Heart left ventricle (tissue), 16 donors: ENCODE results near the gene GPR157. TPM values are rescaled to one million over a fixed set of nuclear protein-coding genes. Genes with fewer than 3 reads are reported as not detected.
"Not testable (repeated sequence)": the region's sequence is repeated elsewhere in the genome, so short reads cannot be mapped to it uniquely, and the experiment has no call there.

Experiments used
- ATAC-seq, 4 donors: fragments of 200-7000 bp; cut with Tn5 transposase; one replicate each; pipeline ENCODE4 v1.9.1; 2020 to 2022; ENCODE audit warnings: moderate library complexity in 4 of 4, mild to moderate bottlenecking in 3 of 4, moderate number of reproducible peaks in 1 of 4
- DNase-seq, 5 donors: peaks; one replicate each; pipeline ENCODE4 v3.0.0-alpha.2; 2020
- H3K27ac ChIP-seq, 12 donors: fragments of 200-600 bp; sonication (generic) in 4 of 12; one replicate each; pipeline versions ENCODE4 v1.5.0 to v1.8.0; 2016 to 2022; ENCODE audit warnings: mild to moderate bottlenecking in 2 of 12
- H3K27me3 ChIP-seq, 9 donors: fragments of 200-600 bp; sonication (generic) in 2 of 9; one replicate each; pipeline versions ENCODE4 v1.5.1 to v1.8.0; 2016 to 2022; ENCODE audit warnings: mild to moderate bottlenecking in 3 of 9
- H3K36me3 ChIP-seq, 9 donors: fragments of 200-600 bp; sonication (generic) in 2 of 9; one replicate each; pipeline versions ENCODE4 v1.5.0 to v1.8.0; 2018 to 2022; ENCODE audit warnings: mild to moderate bottlenecking in 2 of 9
- H3K4me1 ChIP-seq, 12 donors: fragments of 200-600 bp; sonication (generic) in 4 of 12; one replicate each; pipeline versions ENCODE4 v1.5.0 to v1.8.0; 2016 to 2022; ENCODE audit warnings: mild to moderate bottlenecking in 3 of 12
- H3K4me3 ChIP-seq, 12 donors: fragments of 200-600 bp; sonication (generic) in 4 of 12; one replicate each; pipeline versions ENCODE4 v1.5.0 to v1.8.0; 2017 to 2022; ENCODE audit warnings: mild to moderate bottlenecking in 9 of 12, moderate library complexity in 4 of 12
- H3K9me3 ChIP-seq, 12 donors: fragments of 200-600 bp; sonication (generic) in 4 of 12; one replicate each; pipeline versions ENCODE4 v1.5.0 to v1.8.0; 2016 to 2022; ENCODE audit warnings: mild to moderate bottlenecking in 1 of 12
- POLR2A ChIP-seq, 2 donors: fragments of 450-650 bp; IDR thresholded peaks; one replicate each; pipeline ENCODE4 v1.6.1; 2017; ENCODE audit warnings: antibody characterized with exemption in 2 of 2, mild to moderate bottlenecking in 2 of 2, moderate library complexity in 2 of 2
- WGBS, 4 donors: extraction: QIAGEN DNeasy Blood & Tissue Kit in 2 of 4; methylation state at CpG; one replicate each; pipeline versions ENCODE4 v1.1.5 to v1.1.7; 2013 to 2018; 5-methylcytosine and 5-hydroxymethylcytosine counted together
- intact Hi-C, 10 donors: fragments of 100-400 bp; cut with DNase I; formaldehyde crosslinking; loops; one replicate each; pipeline versions ENCODE4 v1.11.1 to v1.14.2; 2022
- polyA plus RNA-seq, 2 donors: library from polyadenylated mRNA; stranded (reverse); fragments of 200-250 nt; gene quantifications; one replicate each; pipeline ENCODE4 v1.2.3, GENCODE V29; 2013
- total RNA-seq, 9 donors: library from RNA; depleted of rRNA in 2 of 9; stranded (reverse); fragments of >200 nt in 2 of 9; fragmentation: NEBNext Ultra II Directional in 3 of 9; extraction: Animal tissue kit (Norgen Biotek cat#: 25700) in 3 of 9; gene quantifications; one replicate each; pipeline versions ENCODE4 v1.1.0 to v1.2.4, GENCODE V29; 2016 to 2023
- TF ChIP-seq, protein P1 (sequence below), 12 donors: fragments of 200-600 bp; sonication (generic) in 4 of 12; IDR thresholded peaks; one replicate each; pipeline versions ENCODE4 v1.5.0 to v1.8.0; 2018 to 2022; ENCODE audit warnings: antibody characterized with exemption in 12 of 12, mild to moderate bottlenecking in 5 of 12
- donor health status: ischemic (EF 13 %, LVEDD 7.1; RV severe dilation, severe dysfunction).
- donor health status: healthy with polysubstance abuse.
- donor health status: DM: no; HTN: yes; CAD: no.
- donor health status: DM: no; HTN: no; CAD: no.
- donor health status: ischemic (EF 25% LVEDD 6.9; RV normal size, moderate dysfunction).
- donor health status: ischemic (EF 25% LVEDD 5.7; RV mildly dilated, moderate dysfunction).
- donor health status: healthy.
- donor health status: DM: yes; HTN: yes; CAD: no.
- donor health status: ischemic (EF 35%, LVEDD 5.7; RV mildly dilated, moderate dysfunction).
- donor health status: nonischemic (EF 11% LVEDD 7.7; RV severe dilation, severe dysfunction).
- donor health status: DM: yes; HTN: yes; CAD: no.
- donor health status: PGD.
- donor health status: ischemic (EF 29% LVEDD 5.4; RV normal size, mild dysfunction).
- donor health status: nonischemic (EF 23%, LVEDD 6.1; RV moderate dilation, normal function).

The GPR157 gene
- total and polyA plus RNA-seq, 11 donors, result 9.2 to 41.8 (median 29.7) TPM

GRCh38 chr1:9160079-9160717, 31.3 kb upstream of the GPR157 start:
- ATAC-seq (no peak), DNase-seq (no peak)
- 94 to 96% (median 95%) methylated on average over 7 of the region's 7 CpGs for WGBS, 4 donors
- Histone ChIP-seq H3K27ac (no peak overlapping the region), H3K36me3 (peaks cover 0 to 4% (median 0%) of the 10 kb centered on the region in 9 donors), H3K9me3 (no peaks in the 10 kb centered on the region), H3K4me3 (no peak overlapping the region), H3K4me1 (peaks cover 0 to 36% (median 29%) of the 10 kb centered on the region in 12 donors), H3K27me3 (no peaks in the 10 kb centered on the region)
- TF ChIP-seq, protein P1, sequence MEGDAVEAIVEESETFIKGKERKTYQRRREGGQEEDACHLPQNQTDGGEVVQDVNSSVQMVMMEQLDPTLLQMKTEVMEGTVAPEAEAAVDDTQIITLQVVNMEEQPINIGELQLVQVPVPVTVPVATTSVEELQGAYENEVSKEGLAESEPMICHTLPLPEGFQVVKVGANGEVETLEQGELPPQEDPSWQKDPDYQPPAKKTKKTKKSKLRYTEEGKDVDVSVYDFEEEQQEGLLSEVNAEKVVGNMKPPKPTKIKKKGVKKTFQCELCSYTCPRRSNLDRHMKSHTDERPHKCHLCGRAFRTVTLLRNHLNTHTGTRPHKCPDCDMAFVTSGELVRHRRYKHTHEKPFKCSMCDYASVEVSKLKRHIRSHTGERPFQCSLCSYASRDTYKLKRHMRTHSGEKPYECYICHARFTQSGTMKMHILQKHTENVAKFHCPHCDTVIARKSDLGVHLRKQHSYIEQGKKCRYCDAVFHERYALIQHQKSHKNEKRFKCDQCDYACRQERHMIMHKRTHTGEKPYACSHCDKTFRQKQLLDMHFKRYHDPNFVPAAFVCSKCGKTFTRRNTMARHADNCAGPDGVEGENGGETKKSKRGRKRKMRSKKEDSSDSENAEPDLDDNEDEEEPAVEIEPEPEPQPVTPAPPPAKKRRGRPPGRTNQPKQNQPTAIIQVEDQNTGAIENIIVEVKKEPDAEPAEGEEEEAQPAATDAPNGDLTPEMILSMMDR (IDR thresholded peaks at IDR 0.05), result no peak
- TF ChIP-seq POLR2A (IDR thresholded peaks at IDR 0.05), result no peak
- intact Hi-C loops, result no loop called here

- TF ChIP-seq POLR2A (IDR thresholded peaks at IDR 0.05), result no peak
- TF ChIP-seq, protein P1 (IDR thresholded peaks at IDR 0.05), result no peak
- DNase-seq, result peak in 1 of 5 donors; percentile 0
- H3K36me3 ChIP-seq, result peaks cover 0 to 4% (median 0%) of the 10 kb centered on the region in 9 donors
- intact Hi-C loops, result no loop called here
- H3K4me1 ChIP-seq, result peaks cover 0 to 22% (median 7%) of the 10 kb centered on the region in 12 donors
- WGBS, 4 donors, result 92 to 100% (median 96%) methylated on average over 1 of the region's 1 CpG
- no peak overlapping the region for H3K4me3 ChIP-seq
- H3K27me3 ChIP-seq, result no peaks in the 10 kb centered on the region
- no peak for ATAC-seq
- H3K27ac ChIP-seq, result no peak overlapping the region
- no peaks in the 10 kb centered on the region for H3K9me3 ChIP-seq
Observed at GRCh38 chr1:9155879-9156278, 27.0 kb upstream of the GPR157 start.

DNA sequence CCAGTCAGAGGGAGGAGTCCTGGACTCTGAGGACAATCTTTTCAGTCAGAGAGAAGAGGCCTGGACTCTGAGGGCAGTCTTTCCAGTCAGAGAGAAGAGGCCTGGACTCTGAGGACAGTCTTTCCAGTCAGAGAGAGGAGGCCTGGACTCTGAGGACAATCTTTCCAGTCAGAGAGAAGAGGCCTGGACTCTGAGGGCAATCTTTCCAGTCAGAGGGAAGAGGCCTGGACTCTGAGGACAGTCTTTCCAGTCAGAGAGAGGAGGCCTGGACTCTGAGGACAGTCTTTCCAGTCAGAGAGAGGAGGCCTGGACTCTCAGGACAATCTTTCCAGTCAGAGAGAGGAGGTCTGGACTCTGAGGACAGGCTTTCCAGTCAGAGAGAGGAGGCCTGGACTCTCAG, 26.5 kb upstream of the GPR157 start:
- intact Hi-C loops, H3K4me3 ChIP-seq, H3K27ac ChIP-seq, H3K27me3 ChIP-seq, H3K36me3 ChIP-seq, ATAC-seq, H3K9me3 ChIP-seq, DNase-seq: not testable (repeated sequence)
- peaks cover 0 to 27% (median 10%) of the 10 kb centered on the region in 12 donors for H3K4me1 ChIP-seq

- Histone ChIP-seq H3K4me1 (peaks cover 0 to 46% (median 22%) of the 10 kb centered on the region in 12 donors), H3K9me3 (no peaks in the 10 kb centered on the region), H3K36me3 (peaks cover 0 to 4% (median 0%) of the 10 kb centered on the region in 9 donors), H3K27ac (peak overlapping the region in 2 of 12 donors; percentile 80 to 94), H3K4me3 (no peak overlapping the region), H3K27me3 (no peaks in the 10 kb centered on the region)
- WGBS, 4 donors, result 90 to 100% (median 94%) methylated on average over 3 to 4 of the region's 4 CpGs
- TF ChIP-seq, protein P1 (IDR thresholded peaks at IDR 0.05), result no peak
- TF ChIP-seq POLR2A (IDR thresholded peaks at IDR 0.05), result no peak
- DNase-seq, result no peak
- intact Hi-C loops, result loop anchor here in 1 of 10 donors (5.0 kb wide), 1 partner anchor 44 kb away; no protein-coding TSS in a partner anchor
- ATAC-seq, result no peak
Observed at GRCh38 chr1:9153152-9153551, 24.2 kb upstream of the GPR157 start.
